ENCODE results near the gene TMEM129. TPM values are rescaled to one million over a fixed set of nuclear protein-coding genes. Genes with fewer than 3 reads are reported as not detected.

The TMEM129 gene
- total and polyA plus RNA-seq, 10 of the 15 experiments (the other 5 are each of a cell fraction or from before 2014, with no cell fraction given) = 0.19 to 24.9 (median 13.2) TPM

- TF ChIP-seq, protein P1, sequence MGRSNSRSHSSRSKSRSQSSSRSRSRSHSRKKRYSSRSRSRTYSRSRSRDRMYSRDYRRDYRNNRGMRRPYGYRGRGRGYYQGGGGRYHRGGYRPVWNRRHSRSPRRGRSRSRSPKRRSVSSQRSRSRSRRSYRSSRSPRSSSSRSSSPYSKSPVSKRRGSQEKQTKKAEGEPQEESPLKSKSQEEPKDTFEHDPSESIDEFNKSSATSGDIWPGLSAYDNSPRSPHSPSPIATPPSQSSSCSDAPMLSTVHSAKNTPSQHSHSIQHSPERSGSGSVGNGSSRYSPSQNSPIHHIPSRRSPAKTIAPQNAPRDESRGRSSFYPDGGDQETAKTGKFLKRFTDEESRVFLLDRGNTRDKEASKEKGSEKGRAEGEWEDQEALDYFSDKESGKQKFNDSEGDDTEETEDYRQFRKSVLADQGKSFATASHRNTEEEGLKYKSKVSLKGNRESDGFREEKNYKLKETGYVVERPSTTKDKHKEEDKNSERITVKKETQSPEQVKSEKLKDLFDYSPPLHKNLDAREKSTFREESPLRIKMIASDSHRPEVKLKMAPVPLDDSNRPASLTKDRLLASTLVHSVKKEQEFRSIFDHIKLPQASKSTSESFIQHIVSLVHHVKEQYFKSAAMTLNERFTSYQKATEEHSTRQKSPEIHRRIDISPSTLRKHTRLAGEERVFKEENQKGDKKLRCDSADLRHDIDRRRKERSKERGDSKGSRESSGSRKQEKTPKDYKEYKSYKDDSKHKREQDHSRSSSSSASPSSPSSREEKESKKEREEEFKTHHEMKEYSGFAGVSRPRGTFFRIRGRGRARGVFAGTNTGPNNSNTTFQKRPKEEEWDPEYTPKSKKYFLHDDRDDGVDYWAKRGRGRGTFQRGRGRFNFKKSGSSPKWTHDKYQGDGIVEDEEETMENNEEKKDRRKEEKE (IDR thresholded peaks at IDR 0.05) = no peak
- TF ChIP-seq MTA2 (IDR thresholded peaks at IDR 0.05; ENCODE audit: low read depth) = no peak
- no peak for TF ChIP-seq JUNB (IDR thresholded peaks at IDR 0.05)
Observed at GRCh38 chr4:1732911-1733310, 11.8 kb upstream of the TMEM129 start (continued).

DNA sequence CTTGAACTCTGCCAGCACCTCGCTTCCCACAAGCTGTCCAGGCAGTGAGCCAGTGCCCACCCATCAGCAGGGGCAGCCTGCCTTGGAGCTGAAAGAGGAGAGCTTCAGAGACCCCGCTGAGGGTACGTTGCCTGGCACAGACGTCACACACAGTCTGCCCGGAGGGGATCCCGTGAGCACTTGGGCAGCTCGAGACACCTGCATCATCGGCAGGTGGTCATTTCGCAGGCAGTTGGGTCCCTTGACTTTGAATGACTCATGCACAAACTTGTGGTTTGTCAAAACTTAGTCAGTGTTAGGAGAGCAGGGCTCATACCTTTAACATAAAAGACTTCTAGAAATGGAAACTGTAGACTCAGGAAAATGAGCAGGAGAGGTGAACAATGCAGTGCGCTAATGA, 10.1 kb upstream of the TMEM129 start:
- no TSS peak for BruUV-seq (replicated peaks)
- Histone ChIP-seq H3K4me1 (ENCODE audit: control insufficient read depth, insufficient read depth, low read length) (no peaks in the 10 kb centered on the region; the same call in 1 of the 2 replicates), H3K4me2 (ENCODE audit: control insufficient read depth, insufficient read depth) (no peak overlapping the region), H3K4me3 (no peak overlapping the region), H2AFZ (ENCODE audit: control insufficient read depth, low read depth, low read length) (no peak overlapping the region), H3K79me2 (ENCODE audit: control insufficient read depth, insufficient read depth, low read length) (peaks cover 18% of the 10 kb centered on the region), H3K9me3 (replicated peaks; ENCODE audit: control insufficient read depth, insufficient read depth, low read length) (no peaks in the 10 kb centered on the region; the same call in 2 of the 3 replicates), H4K20me1 (ENCODE audit: control insufficient read depth, insufficient read depth) (no peaks in the 10 kb centered on the region), H3K27ac (ENCODE audit: control insufficient read depth, insufficient read depth) (no peak overlapping the region), H3K9ac (ENCODE audit: control insufficient read depth, insufficient read depth, low read length) (no peak overlapping the region), H3K36me3 (ENCODE audit: control insufficient read depth in 2 of 2, insufficient read depth in 2 of 2, low read length in 1 of 2) (peaks cover 37 to 53% of the 10 kb centered on the region in 2 experiments; a peak in 3 of 4 replicates), H3K27me3 (replicated peaks in 1 of 2; ENCODE audit: control insufficient read depth in 2 of 2, insufficient read depth in 2 of 2, low read length in 1 of 2) (no peaks in the 10 kb centered on the region)
- ChIA-PET RAD21 (ENCODE audit: unreplicated experiment) (interaction anchor here (2.6 kb wide), 1 partner anchor 38 kb away, joined by 19 read pairs; no protein-coding TSS in a partner anchor), POLR2A (no interaction called here), SMC1A (ENCODE audit: uncharacterized antibody, unreplicated experiment) (interaction anchor here (2.0 to 2.6 kb wide), 2 partner anchors 38 to 168 kb away, joined by 5 to 18 read pairs; no protein-coding TSS in a partner anchor), CTCF (interaction anchor here (1.1 to 15.5 kb wide), 4 partner anchors 9 to 37 kb away, joined by 3 to 317 read pairs (median 6); no protein-coding TSS in a partner anchor)
- ATAC-seq (no peak), DNase-seq (ENCODE audit: low read depth, low spot score) (no peak), FAIRE-seq (no peak)
- intact Hi-C loops (cut with micrococcal nuclease; ENCODE audit: unreplicated experiment) = no loop called here
- in situ Hi-C loops (cut with MboI) = no loop called here
- TF ChIP-seq TCF12 (IDR thresholded peaks at IDR 0.05; ENCODE audit: low read depth, low read length) (peak; percentile 13; the same call in 1 of the 2 replicates), JUNB (IDR thresholded peaks at IDR 0.05) (no peak)
- 58% methylated on average over 10 of the region's 10 CpGs for WGBS (ENCODE audit: insufficient coverage, insufficient replicate concordance, low lambda C conversion rate, missing lambda C conversion rate)

Data from GM12878 (cell line).